ENCODE data around the gene DLGAP4. TPM values are rescaled to one million over a fixed set of nuclear protein-coding genes. Genes with fewer than 3 reads are reported as not detected.

DLGAP4 gene
- polyA plus RNA-seq, 1 of the 3 experiments (the other 2 are of a cell fraction), result 31.2 TPM

DNA sequence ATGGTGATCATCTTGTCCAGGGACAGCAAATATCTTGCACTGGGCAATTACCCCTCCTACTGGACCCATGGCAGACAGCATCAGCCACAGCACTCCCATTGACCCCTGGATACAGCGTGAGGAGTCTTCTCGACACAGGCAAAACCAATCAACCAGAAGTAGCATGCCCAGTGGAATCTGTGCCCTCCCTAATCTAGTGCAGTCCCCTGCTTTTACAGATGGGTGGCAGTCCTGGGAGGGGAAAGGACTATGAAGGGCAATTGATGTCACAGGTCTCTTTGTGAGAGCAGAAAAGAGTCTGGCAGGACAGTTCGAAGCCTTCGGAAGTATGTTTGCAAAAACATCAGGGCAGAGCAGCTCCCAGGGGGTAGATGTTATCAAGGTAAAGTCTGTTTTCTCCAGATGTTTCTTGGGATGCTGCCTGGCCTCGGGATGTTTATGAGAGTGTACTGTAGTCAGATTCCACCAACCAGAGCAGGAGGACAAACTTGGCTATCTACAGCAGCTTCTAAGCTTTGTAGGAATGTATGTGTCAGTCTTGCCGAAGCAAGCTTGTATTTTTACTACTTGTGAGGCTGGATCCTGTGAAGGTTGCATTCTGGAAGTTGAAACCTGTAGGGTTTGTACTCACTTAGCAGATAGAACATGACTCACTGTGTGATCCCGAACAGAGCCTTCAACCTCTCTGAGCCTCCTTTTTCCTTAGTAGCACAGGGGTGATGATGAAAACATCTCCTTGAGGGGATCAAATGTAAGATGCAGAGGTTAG lies 172.2 kb downstream of the DLGAP4 start:
- Histone ChIP-seq H3K27ac (ENCODE audit: low read depth in 2 of 2, low read length in 1 of 2) (no peak overlapping the region), H3K9me3 (no peaks in the 10 kb centered on the region), H2AFZ (ENCODE audit: low read depth) (no peak overlapping the region), H3K9me2 (no peaks in the 10 kb centered on the region), H4K20me1 (ENCODE audit: insufficient read depth) (peaks cover 100% of the 10 kb centered on the region), H3K27me3 (ENCODE audit: insufficient read depth) (no peaks in the 10 kb centered on the region), H3K9ac (no peak overlapping the region), H3K4me3 (ENCODE audit: low read depth in 2 of 2, low read length in 1 of 2) (no peak overlapping the region), H3K4me2 (no peak overlapping the region), H3K4me1 (ENCODE audit: control insufficient read depth in 1 of 2, insufficient read depth in 2 of 2, low read depth in 1 of 2, low read length in 1 of 2) (peaks cover 39 to 42% of the 10 kb centered on the region in 2 experiments), H3K79me2 (ENCODE audit: insufficient read depth) (peaks cover 100% of the 10 kb centered on the region), H3F3A (replicated peaks; ENCODE audit: insufficient read depth) (peaks cover 19% of the 10 kb centered on the region), H3K36me3 (replicated peaks in 1 of 2; ENCODE audit: control insufficient read depth in 1 of 2, insufficient read depth in 2 of 2, low read length in 1 of 2) (peaks cover 5 to 11% of the 10 kb centered on the region in 2 experiments)
- 83% methylated on average over 7 of the region's 7 CpGs for WGBS (ENCODE audit: low lambda C conversion rate)
- DNase-seq, result no peak
- ChIA-PET POLR2A (no interaction called here), CTCF (no interaction called here)
- TF ChIP-seq USF1 (IDR thresholded peaks at IDR 0.05; ENCODE audit: borderline replicate concordance, low read depth) (no peak), GATA2 (CRISPR knock-in tag; IDR thresholded peaks at IDR 0.05) (no peak), EZH2phosphoT487 (IDR thresholded peaks at IDR 0.05; ENCODE audit: borderline replicate concordance, low read depth) (no peak), YY1 (IDR thresholded peaks at IDR 0.05; ENCODE audit: low read depth) (no peak), POLR2AphosphoS5 (IDR thresholded peaks at IDR 0.05; ENCODE audit: low read depth, low read length) (no peak), USF2 (IDR thresholded peaks at IDR 0.05; ENCODE audit: borderline replicate concordance, low read depth, low read length) (no peak), FOXJ3 (CRISPR knock-in tag; IDR thresholded peaks at IDR 0.05) (no peak)

- peaks cover 100% of the 10 kb centered on the region for H3K79me2 ChIP-seq (ENCODE audit: insufficient read depth)
- H3K4me1 ChIP-seq (ENCODE audit: control insufficient read depth in 1 of 2, insufficient read depth in 2 of 2, low read depth in 1 of 2, low read length in 1 of 2), result peaks cover 33 to 48% of the 10 kb centered on the region in 2 experiments; a peak in 3 of 4 replicates
Observed at GRCh38 chr20:36479938-36480337, 173.8 kb downstream of the DLGAP4 start.

More at GRCh38 chr20:36479938-36480337, 173.8 kb downstream of the DLGAP4 start:
- DNase-seq, result no peak
- CTCF ChIA-PET, result interaction anchor here (0.7 kb wide), 1 partner anchor 17 kb away, joined by 3 read pairs; no protein-coding TSS in a partner anchor
- no peak for TF ChIP-seq TEAD4 (IDR thresholded peaks at IDR 0.05; ENCODE audit: borderline replicate concordance, insufficient read depth)
- TF ChIP-seq SMC3 (IDR thresholded peaks at IDR 0.05; ENCODE audit: low read depth, low read length), result no peak
- TF ChIP-seq EZH2phosphoT487 (IDR thresholded peaks at IDR 0.05; ENCODE audit: borderline replicate concordance, low read depth), result no peak
- TF ChIP-seq FOXJ3 (CRISPR knock-in tag; IDR thresholded peaks at IDR 0.05), result no peak
- no peak for TF ChIP-seq EP300 (IDR thresholded peaks at IDR 0.05; ENCODE audit: borderline replicate concordance in 1 of 2, low read depth in 1 of 2, low read length in 1 of 2)
- Histone ChIP-seq H4K20me1 (ENCODE audit: insufficient read depth) (peaks cover 100% of the 10 kb centered on the region), H3F3A (replicated peaks; ENCODE audit: insufficient read depth) (peaks cover 6% of the 10 kb centered on the region), H3K27me3 (ENCODE audit: insufficient read depth) (no peaks in the 10 kb centered on the region), H2AFZ (ENCODE audit: low read depth) (no peak overlapping the region), H3K9ac (no peak overlapping the region), H3K9me2 (no peaks in the 10 kb centered on the region), H3K4me2 (no peak overlapping the region), H3K9me3 (no peaks in the 10 kb centered on the region), H3K4me3 (ENCODE audit: low read depth in 2 of 2, low read length in 1 of 2) (no peak overlapping the region), H3K36me3 (replicated peaks in 1 of 2; ENCODE audit: control insufficient read depth in 1 of 2, insufficient read depth in 2 of 2, low read length in 1 of 2) (peaks cover 5 to 12% of the 10 kb centered on the region in 2 experiments), H3K27ac (ENCODE audit: low read depth in 2 of 2, low read length in 1 of 2) (no peak overlapping the region)
- POLR2A ChIA-PET, result no interaction called here
- WGBS (ENCODE audit: low lambda C conversion rate), result 92% methylated on average over 2 of the region's 2 CpGs

Measured in SK-N-SH (cell line).